Lung (tissue), 12 donors: Measurements from ENCODE around the gene COX6B2. TPM values are rescaled to one million over a fixed set of nuclear protein-coding genes. Genes with fewer than 3 reads are reported as not detected.

Experiments used
- ATAC-seq: fragments of 200-7000 bp; cut with Tn5 transposase; one replicate; pipeline ENCODE4 v1.9.1; 2020; ENCODE audit warnings: moderate number of reproducible peaks; ENCODE audit not compliant: insufficient read depth, low FRiP score
- DNase-seq, 3 donors: peaks; one replicate each; pipeline ENCODE4 v3.0.0-alpha.2; 2013 to 2017
- H3K27ac ChIP-seq, 2 donors: one replicate each; pipeline ENCODE4 v1.5.1; 2013; ENCODE audit warnings: mild to moderate bottlenecking in 2 of 2, moderate library complexity in 2 of 2, control low read depth in 1 of 2, inconsistent platforms in 1 of 2, low read depth in 1 of 2, low read length in 1 of 2
- H3K27me3 ChIP-seq, 3 donors: one replicate each; pipeline ENCODE4 v1.5.1; 2013; ENCODE audit warnings: low read length in 2 of 3; ENCODE audit not compliant: control insufficient read depth in 3 of 3, insufficient read depth in 3 of 3
- H3K36me3 ChIP-seq, 4 donors: one replicate each; pipeline ENCODE4 v1.5.1; 2013; ENCODE audit warnings: low read length in 4 of 4, mild to moderate bottlenecking in 1 of 4, moderate library complexity in 1 of 4; ENCODE audit not compliant: control insufficient read depth in 4 of 4, insufficient read depth in 4 of 4
- H3K4me1 ChIP-seq, 5 donors: one replicate each; pipeline ENCODE4 v1.5.1; 2013; ENCODE audit warnings: low read length in 5 of 5, mild to moderate bottlenecking in 2 of 5, moderate library complexity in 1 of 5; ENCODE audit not compliant: control insufficient read depth in 5 of 5, insufficient read depth in 5 of 5
- H3K4me3 ChIP-seq: one replicate; pipeline ENCODE4 v1.5.1; 2013; ENCODE audit warnings: mild to moderate bottlenecking, control low read depth, moderate library complexity
- H3K9ac ChIP-seq, 2 donors: one replicate each; pipeline ENCODE4 v1.5.1; 2013; ENCODE audit warnings: low read length in 2 of 2, control low read depth in 1 of 2; ENCODE audit not compliant: insufficient read depth in 1 of 2
- H3K9me3 ChIP-seq, 4 donors: one replicate each; pipeline ENCODE4 v1.5.1; 2013; ENCODE audit warnings: low read length in 3 of 4, mild to moderate bottlenecking in 1 of 4, moderate library complexity in 1 of 4; ENCODE audit not compliant: control insufficient read depth in 4 of 4, insufficient read depth in 3 of 4
- WGBS, 2 donors: extraction: QIAGEN DNeasy Blood & Tissue Kit; methylation state at CpG; one replicate each; pipeline ENCODE4 v1.1.7; 2013; 5-methylcytosine and 5-hydroxymethylcytosine counted together
- polyA plus RNA-seq, 2 donors: library from polyadenylated mRNA; stranded (reverse); fragments of 200-250 nt; gene quantifications; one replicate each; pipeline ENCODE4 v1.2.1, GENCODE V29; 2013
- total RNA-seq, 2 donors: library from RNA; depleted of rRNA in 1 of 2; stranded (reverse); fragments of >200 nt in 1 of 2; gene quantifications; one replicate each; pipeline ENCODE4 v1.2.1, GENCODE V29; 2014 to 2021
- TF ChIP-seq, protein P1 (sequence below): IDR thresholded peaks from 2 replicates; pipeline ENCODE4 v1.5.1; 2012; ENCODE audit warnings: mild to moderate bottlenecking; ENCODE audit errors: control extremely low read depth, extremely low read depth
- donor health status: control.
- donor health status: control.
- donor health status: Bipolar disorder and iron deficiency.
- donor health status: healthy.
- donor health status: DM: yes; HTN: yes; CAD: no.

Gene COX6B2
- total and polyA plus RNA-seq, 4 donors: 0.16 to 1.4 (median 0.50) TPM; not detected in 1

GRCh38 chr19:55305983-55306562 is 48.4 kb downstream of the COX6B2 start:
- Histone ChIP-seq H3K9ac (no peak overlapping the region), H3K4me3 (no peak overlapping the region), H3K4me1 (peaks cover 0 to 8% (median 3%) of the 10 kb centered on the region in 5 donors), H3K27me3 (no peaks in the 10 kb centered on the region), H3K27ac (no peak overlapping the region), H3K9me3 (no peaks in the 10 kb centered on the region), H3K36me3 (peaks cover 0 to 17% (median 3%) of the 10 kb centered on the region in 4 donors)
- DNase-seq (no peak), ATAC-seq (no peak)
- TF ChIP-seq, protein P1, sequence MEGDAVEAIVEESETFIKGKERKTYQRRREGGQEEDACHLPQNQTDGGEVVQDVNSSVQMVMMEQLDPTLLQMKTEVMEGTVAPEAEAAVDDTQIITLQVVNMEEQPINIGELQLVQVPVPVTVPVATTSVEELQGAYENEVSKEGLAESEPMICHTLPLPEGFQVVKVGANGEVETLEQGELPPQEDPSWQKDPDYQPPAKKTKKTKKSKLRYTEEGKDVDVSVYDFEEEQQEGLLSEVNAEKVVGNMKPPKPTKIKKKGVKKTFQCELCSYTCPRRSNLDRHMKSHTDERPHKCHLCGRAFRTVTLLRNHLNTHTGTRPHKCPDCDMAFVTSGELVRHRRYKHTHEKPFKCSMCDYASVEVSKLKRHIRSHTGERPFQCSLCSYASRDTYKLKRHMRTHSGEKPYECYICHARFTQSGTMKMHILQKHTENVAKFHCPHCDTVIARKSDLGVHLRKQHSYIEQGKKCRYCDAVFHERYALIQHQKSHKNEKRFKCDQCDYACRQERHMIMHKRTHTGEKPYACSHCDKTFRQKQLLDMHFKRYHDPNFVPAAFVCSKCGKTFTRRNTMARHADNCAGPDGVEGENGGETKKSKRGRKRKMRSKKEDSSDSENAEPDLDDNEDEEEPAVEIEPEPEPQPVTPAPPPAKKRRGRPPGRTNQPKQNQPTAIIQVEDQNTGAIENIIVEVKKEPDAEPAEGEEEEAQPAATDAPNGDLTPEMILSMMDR: no peak
- 87 to 90% methylated on average over 17 of the region's 17 CpGs for WGBS, 2 donors

DNA sequence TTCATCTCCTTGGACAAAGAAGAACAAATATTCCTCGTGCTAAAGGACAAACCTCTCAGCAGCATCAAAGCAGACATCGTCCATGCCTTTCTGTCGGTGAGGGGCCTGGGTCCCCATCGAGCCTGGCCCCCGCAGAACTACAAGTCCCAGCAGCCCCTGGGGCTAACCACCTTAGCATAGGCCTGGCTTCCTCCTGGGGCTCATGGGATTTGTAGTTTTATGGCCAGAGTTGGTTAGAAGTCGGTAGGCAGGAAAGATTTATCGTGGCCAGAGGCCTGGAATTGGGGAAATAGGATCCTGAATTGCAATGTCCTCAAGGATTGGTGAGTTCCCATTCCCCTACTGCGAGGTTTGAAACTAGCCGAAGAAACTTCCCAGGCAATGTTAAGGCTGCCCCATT is 49.0 kb downstream of the COX6B2 start:
- Histone ChIP-seq H3K27ac (no peak overlapping the region), H3K36me3 (peaks cover 0 to 17% (median 3%) of the 10 kb centered on the region in 4 donors), H3K9ac (no peak overlapping the region), H3K9me3 (no peaks in the 10 kb centered on the region), H3K27me3 (no peaks in the 10 kb centered on the region), H3K4me1 (peaks cover 0 to 8% (median 3%) of the 10 kb centered on the region in 5 donors), H3K4me3 (no peak overlapping the region)
- TF ChIP-seq, protein P1: no peak
- DNase-seq: peak; percentile 30 to 41 (median 38)
- ATAC-seq: no peak
- WGBS, 2 donors: 80 to 83% methylated on average over 9 of the region's 9 CpGs

DNA sequence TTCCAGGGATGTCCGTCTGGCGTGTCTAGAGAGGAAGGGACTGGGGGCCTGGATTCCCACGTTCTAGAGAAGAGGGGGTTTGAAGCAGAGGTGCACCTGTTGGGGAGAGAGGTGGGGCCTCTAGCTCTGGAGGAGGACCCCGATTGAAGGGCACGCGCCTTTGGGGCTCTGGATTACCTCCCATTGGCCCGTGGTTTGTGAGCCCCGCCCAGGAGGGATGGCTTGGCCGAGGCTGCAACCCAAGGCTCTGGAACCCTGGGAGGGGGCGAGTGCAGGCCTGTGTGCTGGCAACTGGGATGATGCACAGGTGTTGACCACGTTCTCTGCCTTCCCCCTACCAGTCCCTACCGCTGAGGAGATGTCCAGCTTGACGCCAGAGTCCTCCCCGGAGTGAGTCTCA is 49.5 kb downstream of the COX6B2 start:
- Histone ChIP-seq H3K9ac (no peak overlapping the region), H3K27me3 (no peaks in the 10 kb centered on the region), H3K9me3 (no peaks in the 10 kb centered on the region), H3K4me3 (no peak overlapping the region), H3K27ac (no peak overlapping the region), H3K36me3 (peaks cover 0 to 14% (median 4%) of the 10 kb centered on the region in 4 donors), H3K4me1 (peaks cover 0 to 8% (median 3%) of the 10 kb centered on the region in 5 donors)
- ATAC-seq (no peak), DNase-seq (no peak)
- TF ChIP-seq, protein P1: no peak
- 77 to 89% methylated on average over 14 of the region's 14 CpGs for WGBS, 2 donors
